B cell (primary cell): Measurements from ENCODE around the gene NOTUM.

ENCODE experiments used
- EZH2 ChIP-seq: IDR thresholded peaks from 2 replicates; pipeline ENCODE4 v1.6.1; 2012; ENCODE audit warnings: borderline replicate concordance, low read depth, mild to moderate bottlenecking, moderate library complexity, low read length; ENCODE audit not compliant: insufficient read depth, poor library complexity, severe bottlenecking
- TF ChIP-seq, protein P1 (sequence below): fragments of 200-600 bp; IDR thresholded peaks from one replicate; pipeline ENCODE4 v1.8.0; 2022; ENCODE audit warnings: antibody characterized with exemption, mild to moderate bottlenecking

- TF ChIP-seq, protein P1, sequence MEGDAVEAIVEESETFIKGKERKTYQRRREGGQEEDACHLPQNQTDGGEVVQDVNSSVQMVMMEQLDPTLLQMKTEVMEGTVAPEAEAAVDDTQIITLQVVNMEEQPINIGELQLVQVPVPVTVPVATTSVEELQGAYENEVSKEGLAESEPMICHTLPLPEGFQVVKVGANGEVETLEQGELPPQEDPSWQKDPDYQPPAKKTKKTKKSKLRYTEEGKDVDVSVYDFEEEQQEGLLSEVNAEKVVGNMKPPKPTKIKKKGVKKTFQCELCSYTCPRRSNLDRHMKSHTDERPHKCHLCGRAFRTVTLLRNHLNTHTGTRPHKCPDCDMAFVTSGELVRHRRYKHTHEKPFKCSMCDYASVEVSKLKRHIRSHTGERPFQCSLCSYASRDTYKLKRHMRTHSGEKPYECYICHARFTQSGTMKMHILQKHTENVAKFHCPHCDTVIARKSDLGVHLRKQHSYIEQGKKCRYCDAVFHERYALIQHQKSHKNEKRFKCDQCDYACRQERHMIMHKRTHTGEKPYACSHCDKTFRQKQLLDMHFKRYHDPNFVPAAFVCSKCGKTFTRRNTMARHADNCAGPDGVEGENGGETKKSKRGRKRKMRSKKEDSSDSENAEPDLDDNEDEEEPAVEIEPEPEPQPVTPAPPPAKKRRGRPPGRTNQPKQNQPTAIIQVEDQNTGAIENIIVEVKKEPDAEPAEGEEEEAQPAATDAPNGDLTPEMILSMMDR, result no peak
- no peak for TF ChIP-seq EZH2
These were observed 34.7 kb upstream of the NOTUM start for GRCh38 chr17:81995463-81996231.
